Psoas muscle (tissue), 8 donors: ENCODE data around the gene TMEM74B. TPM values are rescaled to one million over a fixed set of nuclear protein-coding genes. Genes with fewer than 3 reads are reported as not detected.

Experiments used
- ATAC-seq, 4 donors: fragments of 200-7000 bp; cut with Tn5 transposase; one replicate each; pipeline ENCODE4 v1.9.1; 2020; ENCODE audit warnings: moderate library complexity in 3 of 4, mild to moderate bottlenecking in 2 of 4
- DNase-seq, 2 donors: peaks; one replicate each; pipeline ENCODE4 v3.0.0-alpha.2; 2020
- H3K27ac ChIP-seq: fragments of 200-600 bp; one replicate; pipeline ENCODE4 v1.8.0; 2022
- H3K27me3 ChIP-seq, 3 donors: fragments of 200-600 bp in 1 of 3; one replicate each; pipeline versions ENCODE4 v1.6.1 to v1.8.0; 2013 to 2022; ENCODE audit warnings: low read length in 2 of 3, mild to moderate bottlenecking in 2 of 3, moderate library complexity in 1 of 3; ENCODE audit not compliant: insufficient read depth in 3 of 3
- H3K36me3 ChIP-seq, 2 donors: fragments of 200-600 bp in 1 of 2; one replicate each; pipeline versions ENCODE4 v1.6.1 to v1.8.0; 2013 to 2022; ENCODE audit warnings: low read depth in 1 of 2, mild to moderate bottlenecking in 1 of 2, moderate library complexity in 1 of 2; ENCODE audit not compliant: insufficient read depth in 1 of 2
- H3K4me1 ChIP-seq: fragments of 200-600 bp; one replicate; pipeline ENCODE4 v1.8.0; 2022
- H3K4me3 ChIP-seq: fragments of 200-600 bp; one replicate; pipeline ENCODE4 v1.8.0; 2022; ENCODE audit warnings: mild to moderate bottlenecking
- H3K9me3 ChIP-seq: fragments of 200-600 bp; one replicate; pipeline ENCODE4 v1.8.0; 2022
- WGBS, 3 donors: extraction: QIAGEN DNeasy Blood & Tissue Kit; methylation state at CpG; one replicate each; pipeline versions ENCODE4 v1.1.6 to v1.1.7; 2013; 5-methylcytosine and 5-hydroxymethylcytosine counted together
- intact Hi-C, 2 donors: fragments of 100-400 bp; cut with DNase I; formaldehyde crosslinking; loops; one replicate each; pipeline versions ENCODE4 v1.11.0 to v1.14.2; 2022
- polyA plus RNA-seq, 3 donors: library from polyadenylated mRNA; stranded (reverse); fragments of 200-250 nt; gene quantifications; one replicate each; pipeline ENCODE4 v1.2.3, GENCODE V29; 2013
- total RNA-seq, 4 donors: library from RNA; stranded (reverse); fragmentation: NEBNext Ultra II Directional in 2 of 4; extraction: Animal tissue kit (Norgen Biotek cat#: 25700) in 2 of 4; gene quantifications; one replicate each; pipeline versions ENCODE4 v1.2.1 to v1.2.4, GENCODE V29; 2021 to 2023
- TF ChIP-seq, protein P1 (sequence below): fragments of 200-600 bp; IDR thresholded peaks from one replicate; pipeline ENCODE4 v1.8.0; 2022; ENCODE audit warnings: antibody characterized with exemption
- donor health status: healthy with polysubstance abuse.
- donor health status: DM: no; HTN: no; CAD: no; lungs with moderate emphysema.
- donor health status: Bipolar disorder and iron deficiency.
- donor health status: healthy.
- donor health status: DM: yes; HTN: yes; CAD: no.
- donor health status: DM: no; HTN: no; CAD: no.
- donor health status: DM: no; HTN: no; CAD: no.
- donor health status: DM: yes; HTN: yes; CAD: no.

Gene TMEM74B
- total and polyA plus RNA-seq, 7 donors: 0.22 to 2.1 (median 0.67) TPM

DNA sequence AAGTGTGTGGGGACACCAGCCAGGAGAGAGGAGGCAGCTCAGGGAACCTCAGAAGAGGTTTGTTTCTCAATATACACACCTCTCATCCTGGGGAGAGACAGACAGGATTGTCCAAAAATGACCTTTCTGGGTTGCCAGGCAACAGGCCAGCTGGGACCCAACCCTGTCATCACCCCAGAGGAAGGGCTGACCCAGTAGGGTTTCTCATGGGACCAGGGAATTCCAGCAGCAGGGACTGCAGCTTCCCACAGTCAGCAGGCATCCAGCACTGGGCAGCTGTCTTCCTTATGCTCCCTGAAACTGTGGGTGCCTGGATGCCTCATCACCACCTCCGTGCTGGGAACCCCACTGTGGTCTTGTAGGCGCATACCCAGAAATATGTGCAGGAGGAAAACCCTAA lies 19.8 kb upstream of the TMEM74B start:
- Histone ChIP-seq H3K36me3 (no peaks in the 10 kb centered on the region), H3K9me3 (no peaks in the 10 kb centered on the region), H3K4me1 (no peaks in the 10 kb centered on the region), H3K4me3 (no peak overlapping the region), H3K27ac (no peak overlapping the region), H3K27me3 (no peaks in the 10 kb centered on the region)
- DNase-seq: no peak
- TF ChIP-seq, protein P1, sequence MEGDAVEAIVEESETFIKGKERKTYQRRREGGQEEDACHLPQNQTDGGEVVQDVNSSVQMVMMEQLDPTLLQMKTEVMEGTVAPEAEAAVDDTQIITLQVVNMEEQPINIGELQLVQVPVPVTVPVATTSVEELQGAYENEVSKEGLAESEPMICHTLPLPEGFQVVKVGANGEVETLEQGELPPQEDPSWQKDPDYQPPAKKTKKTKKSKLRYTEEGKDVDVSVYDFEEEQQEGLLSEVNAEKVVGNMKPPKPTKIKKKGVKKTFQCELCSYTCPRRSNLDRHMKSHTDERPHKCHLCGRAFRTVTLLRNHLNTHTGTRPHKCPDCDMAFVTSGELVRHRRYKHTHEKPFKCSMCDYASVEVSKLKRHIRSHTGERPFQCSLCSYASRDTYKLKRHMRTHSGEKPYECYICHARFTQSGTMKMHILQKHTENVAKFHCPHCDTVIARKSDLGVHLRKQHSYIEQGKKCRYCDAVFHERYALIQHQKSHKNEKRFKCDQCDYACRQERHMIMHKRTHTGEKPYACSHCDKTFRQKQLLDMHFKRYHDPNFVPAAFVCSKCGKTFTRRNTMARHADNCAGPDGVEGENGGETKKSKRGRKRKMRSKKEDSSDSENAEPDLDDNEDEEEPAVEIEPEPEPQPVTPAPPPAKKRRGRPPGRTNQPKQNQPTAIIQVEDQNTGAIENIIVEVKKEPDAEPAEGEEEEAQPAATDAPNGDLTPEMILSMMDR: no peak
- intact Hi-C loops: no loop called here
- no peak for ATAC-seq
- 68 to 73% (median 70%) methylated on average over 2 of the region's 2 CpGs for WGBS, 3 donors

DNA sequence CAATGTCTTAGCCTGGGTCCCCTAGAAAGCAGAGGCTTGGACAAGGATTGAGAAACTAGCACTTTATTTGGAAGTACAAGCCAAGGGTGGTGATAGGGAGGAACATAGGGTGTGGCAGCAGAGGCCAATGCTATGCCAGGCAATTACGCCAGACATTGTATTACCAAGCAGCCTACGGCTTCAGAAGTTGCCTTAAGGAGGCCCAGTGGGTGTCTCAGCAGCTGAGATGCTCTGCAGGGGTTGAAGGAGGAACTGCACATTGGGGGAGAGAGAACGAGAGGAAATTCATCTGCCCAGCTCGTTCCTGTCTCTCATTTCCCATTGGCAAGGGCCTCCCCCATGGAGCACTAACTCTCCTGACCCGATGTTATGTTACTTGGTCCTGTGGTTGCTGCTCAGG lies 19.3 kb upstream of the TMEM74B start:
- no peaks in the 10 kb centered on the region for H3K27me3 ChIP-seq
- 56 to 69% (median 58%) methylated on average over 5 of the region's 5 CpGs for WGBS, 3 donors
- DNase-seq: no peak
- no peaks in the 10 kb centered on the region for H3K9me3 ChIP-seq
- H3K4me3 ChIP-seq: no peak overlapping the region
- intact Hi-C loops: no loop called here
- H3K27ac ChIP-seq: no peak overlapping the region
- no peaks in the 10 kb centered on the region for H3K36me3 ChIP-seq
- TF ChIP-seq, protein P1: no peak
- no peak for ATAC-seq
- H3K4me1 ChIP-seq: no peaks in the 10 kb centered on the region

DNA sequence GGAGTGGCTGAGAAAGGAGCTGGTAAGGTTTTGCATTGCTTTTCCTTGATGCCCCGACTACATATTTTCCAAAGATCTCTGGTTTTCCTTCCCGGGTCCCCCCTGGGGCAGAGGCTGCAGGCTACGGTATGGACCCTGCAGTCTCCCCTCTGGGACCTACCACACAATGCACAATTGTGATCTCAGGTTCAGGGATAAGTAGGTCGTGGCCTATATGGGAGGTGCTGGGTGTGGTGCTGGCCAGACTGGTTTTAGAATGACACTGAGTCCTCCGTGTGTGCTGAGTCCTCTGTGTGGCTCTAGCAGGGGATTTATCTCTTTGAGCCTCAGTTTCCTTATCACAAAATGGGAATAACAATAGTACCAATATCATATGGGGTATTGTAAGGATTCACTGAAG lies 18.8 kb upstream of the TMEM74B start:
- Histone ChIP-seq H3K27me3 (no peaks in the 10 kb centered on the region), H3K4me1 (no peaks in the 10 kb centered on the region), H3K27ac (no peak overlapping the region), H3K4me3 (no peak overlapping the region), H3K36me3 (no peaks in the 10 kb centered on the region), H3K9me3 (no peaks in the 10 kb centered on the region)
- TF ChIP-seq, protein P1: no peak
- intact Hi-C loops: no loop called here
- DNase-seq: no peak
- ATAC-seq: no peak
- 55 to 65% (median 58%) methylated on average over 5 of the region's 5 CpGs for WGBS, 3 donors

DNA sequence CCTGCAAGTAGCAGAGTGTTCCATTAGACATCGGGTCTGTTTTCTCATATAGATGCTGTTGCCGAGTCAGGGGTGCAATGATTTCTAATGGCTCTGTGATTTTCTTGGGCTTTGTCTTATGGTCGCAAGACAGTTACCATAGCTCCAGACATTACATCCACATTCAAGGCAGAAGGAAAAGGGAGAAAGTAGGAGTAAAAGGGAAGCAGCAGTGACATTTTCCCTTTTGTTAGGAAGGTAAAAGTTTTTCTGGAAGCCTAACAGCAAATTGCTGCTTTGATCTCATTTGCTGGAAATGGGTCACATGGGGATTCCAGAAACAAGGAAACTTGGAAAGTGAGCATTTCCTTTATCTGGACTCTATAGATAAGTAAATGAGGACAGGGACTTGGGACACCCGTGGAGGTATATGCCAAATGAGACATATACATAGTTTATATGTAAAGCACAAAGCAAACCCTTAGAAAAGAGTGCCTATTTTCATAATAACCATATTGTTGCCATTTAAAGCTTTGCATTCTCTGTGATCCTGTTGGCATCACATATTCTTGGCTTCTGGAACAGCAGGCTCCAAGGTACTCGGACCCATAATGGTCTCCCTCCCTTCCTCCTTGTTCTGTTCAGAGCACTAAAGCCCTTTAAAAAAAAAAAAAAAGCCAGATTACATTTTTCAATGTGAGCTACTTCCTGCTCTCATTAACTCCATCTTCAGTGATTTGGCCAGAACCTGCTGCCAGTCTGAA lies 18.2 kb upstream of the TMEM74B start, which contains the start of gene C20orf202:
Gene C20orf202 (plus strand): TSS at position 693 of the 743 bp plus-strand sequence. CDS start 132 bp downstream, outside the sequence.
- Histone ChIP-seq H3K27me3 (no peaks in the 10 kb centered on the region), H3K4me1 (no peaks in the 10 kb centered on the region), H3K36me3 (no peaks in the 10 kb centered on the region), H3K9me3 (no peaks in the 10 kb centered on the region), H3K27ac (no peak within 1 kb of the TSS), H3K4me3 (no peak within 1 kb of the TSS)
- WGBS, 3 donors: 71 to 73% (median 72%) methylated on average over 5 of the region's 5 CpGs
- DNase-seq (no peak), ATAC-seq (no peak)
- intact Hi-C loops: no loop called here
- TF ChIP-seq, protein P1: no peak

DNA sequence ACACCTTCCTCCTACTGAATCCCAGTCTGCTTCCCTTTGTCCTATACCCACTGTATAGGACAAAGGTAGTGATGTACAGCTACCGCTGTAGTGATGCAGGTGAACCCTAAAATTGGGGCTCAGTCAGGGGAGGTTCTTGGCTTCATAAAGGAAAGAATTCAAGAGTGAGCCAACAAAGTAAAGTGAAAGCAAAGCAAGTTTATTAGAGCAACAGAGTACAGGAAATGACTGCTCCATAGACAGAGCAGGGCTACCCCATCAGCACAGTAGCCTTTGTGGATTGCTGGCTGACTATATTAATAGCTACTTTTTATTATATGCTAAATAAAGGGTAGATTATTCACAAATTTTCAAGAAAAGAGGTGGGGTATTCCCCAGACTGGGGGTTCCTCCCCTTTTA lies 15.2 kb upstream of the TMEM74B start:
- intact Hi-C loops: no loop called here
- Histone ChIP-seq H3K36me3 (no peaks in the 10 kb centered on the region), H3K4me3 (no peak overlapping the region), H3K4me1 (no peaks in the 10 kb centered on the region), H3K9me3 (no peaks in the 10 kb centered on the region), H3K27me3 (no peaks in the 10 kb centered on the region), H3K27ac (no peak overlapping the region)
- 88 to 98% (median 97%) methylated on average over 1 of the region's 1 CpG for WGBS, 3 donors
- no peak for DNase-seq
- TF ChIP-seq, protein P1: no peak
- no peak for ATAC-seq
